A673 (cell line): Measurements from ENCODE around the gene STYXL1. TPM values are rescaled to one million over a fixed set of nuclear protein-coding genes. Genes with fewer than 3 reads are reported as not detected.
"Not testable (repeated sequence)": the region's sequence is repeated elsewhere in the genome, so short reads cannot be mapped to it uniquely, and the experiment has no call there.

Experiments used
- BruUV-seq: library from RNA; stranded (reverse); fragments of 400-500 nt; replicated peaks from 2 replicates; lab custom pipeline; 2021; lab: Mats Ljungman, UMichigan
- CTCF ChIA-PET: fragments of 300-600 bp; sonication (Branson Sonifier 250); formaldehyde crosslinking; loops from one replicate; lab custom pipeline; 2022; ENCODE audit warnings: antibody characterized with exemption; lab: Charles Lee
- POLR2A ChIA-PET: fragments of 300-600 bp; sonication (Branson Sonifier 250); formaldehyde crosslinking; loops from one replicate; lab custom pipeline; 2022; ENCODE audit warnings: antibody characterized with exemption; ENCODE audit not compliant: low non-redundant PET; lab: Charles Lee
- DNase-seq: peaks from one replicate; pipeline ENCODE4 v3.0.0-alpha.2; 2015; ENCODE audit warnings: low spot score
- H3K27ac ChIP-seq: fragments of 200-600 bp; sonication (generic); 2 replicates; pipeline ENCODE4 v1.5.1; 2016; ENCODE audit warnings: mixed run types, low read depth, mild to moderate bottlenecking, mixed read lengths, antibody characterized with exemption, low read length; ENCODE audit not compliant: poor library complexity, severe bottlenecking
- H3K27me3 ChIP-seq: fragments of 200-600 bp; sonication (generic); replicated peaks from 2 replicates; pipeline ENCODE4 v1.6.1; 2017; ENCODE audit warnings: mixed run types, low read depth, mild to moderate bottlenecking, mixed read lengths, antibody characterized with exemption, low read length; ENCODE audit not compliant: insufficient read depth, poor library complexity
- H3K36me3 ChIP-seq: fragments of 200-600 bp; sonication (generic); 2 replicates; pipeline ENCODE4 v1.6.1; 2016; ENCODE audit warnings: mixed run types, mild to moderate bottlenecking, mixed read lengths, antibody characterized with exemption, low read length; ENCODE audit not compliant: insufficient read depth, poor library complexity, severe bottlenecking
- H3K4me1 ChIP-seq: fragments of 200-600 bp; sonication (generic); 2 replicates; pipeline ENCODE4 v1.6.1; 2017; ENCODE audit warnings: mixed run types, mild to moderate bottlenecking, mixed read lengths, antibody characterized with exemption, low read length; ENCODE audit not compliant: insufficient read depth, poor library complexity, severe bottlenecking
- H3K4me3 ChIP-seq: fragments of 200-600 bp; sonication (generic); 2 replicates; pipeline ENCODE4 v1.5.1; 2016; ENCODE audit warnings: low read depth, mixed run types, mild to moderate bottlenecking, mixed read lengths, low read length; ENCODE audit not compliant: poor library complexity, severe bottlenecking
- H3K9me3 ChIP-seq: fragments of 200-600 bp; sonication (generic); 2 replicates; pipeline ENCODE4 v1.6.1; 2016; ENCODE audit warnings: mixed run types, low read depth, mild to moderate bottlenecking, mixed read lengths, antibody characterized with exemption, low read length; ENCODE audit not compliant: poor library complexity, severe bottlenecking
- CTCF ChIP-seq: fragments of 300-800, 200-600 bp; sonication (generic); conservative IDR thresholded peaks from 2 replicates; pipeline ENCODE4 v1.5.1; 2017; ENCODE audit warnings: low read depth, mild to moderate bottlenecking, antibody characterized with exemption, low read length, moderate library complexity, mixed read lengths
- EZH2 ChIP-seq: fragments of 200-600 bp; sonication (generic); IDR thresholded peaks from 2 replicates; pipeline ENCODE4 v1.6.1; 2017; ENCODE audit warnings: borderline replicate concordance, low read depth, mild to moderate bottlenecking, mixed read lengths, antibody characterized with exemption, low read length; ENCODE audit not compliant: poor library complexity, severe bottlenecking
- intact Hi-C: fragments of 100-400 bp; cut with micrococcal nuclease; formaldehyde crosslinking; loops from one replicate; pipeline ENCODE4 v1.10.0; 2022; ENCODE audit not compliant: unreplicated experiment
- total RNA-seq: library from RNA; stranded (reverse); gene quantifications from 2 replicates; pipeline ENCODE4 v1.2.3, GENCODE V29; 2021

Gene STYXL1
- total RNA-seq, 1 experiment from 2014 or later, result 36.3 TPM

- H3K27me3 ChIP-seq, result no peaks in the 10 kb centered on the region
- DNase-seq, result no peak
- no peak for TF ChIP-seq EZH2
- H3K9me3 ChIP-seq, result no peaks in the 10 kb centered on the region
- H3K4me1 ChIP-seq, result no peaks in the 10 kb centered on the region
- peaks cover 84% of the 10 kb centered on the region for H3K36me3 ChIP-seq
- H3K4me3 ChIP-seq, result no peak overlapping the region
- BruUV-seq, result no TSS peak
- ChIA-PET POLR2A (no interaction called here), CTCF (no interaction called here)
- intact Hi-C loops, result no loop called here
- no peak overlapping the region for H3K27ac ChIP-seq
These were observed 8.4 kb upstream of the STYXL1 start for GRCh38 chr7:76056241-76056640.

GRCh38 chr7:76054123-76055120, 6.6 kb upstream of the STYXL1 start:
- no peak overlapping the region for H3K27ac ChIP-seq
- CTCF ChIA-PET, result no interaction called here

GRCh38 chr7:76053461-76053860, 5.7 kb upstream of the STYXL1 start:
- H3K36me3 ChIP-seq, result peaks cover 56% of the 10 kb centered on the region
- CTCF ChIA-PET, result no interaction called here
- intact Hi-C loops, result no loop called here

More at GRCh38 chr7:76054123-76055120, 6.6 kb upstream of the STYXL1 start:
- peaks cover 66% of the 10 kb centered on the region for H3K36me3 ChIP-seq
- POLR2A ChIA-PET, result no interaction called here
- no peaks in the 10 kb centered on the region for H3K27me3 ChIP-seq
- H3K9me3 ChIP-seq, result no peaks in the 10 kb centered on the region
- H3K4me1 ChIP-seq, result peaks cover under 1% of the 10 kb centered on the region
- intact Hi-C loops, result no loop called here
- DNase-seq, result no peak
- TF ChIP-seq EZH2 (no peak), CTCF (no peak)
- no peak overlapping the region for H3K4me3 ChIP-seq
- no TSS peak for BruUV-seq

GRCh38 chr7:76052681-76053080, 4.9 kb upstream of the STYXL1 start:
- H3K36me3 ChIP-seq, result peaks cover 48% of the 10 kb centered on the region
- H3K4me3 ChIP-seq, H3K4me1 ChIP-seq, intact Hi-C loops, POLR2A ChIA-PET, H3K9me3 ChIP-seq, H3K27me3 ChIP-seq, CTCF ChIA-PET, BruUV-seq, DNase-seq, H3K27ac ChIP-seq: not testable (repeated sequence)

More at GRCh38 chr7:76053461-76053860, 5.7 kb upstream of the STYXL1 start:
- DNase-seq, result no peak
- TF ChIP-seq CTCF, result no peak
- no peak for TF ChIP-seq EZH2
- Histone ChIP-seq H3K4me3 (no peak overlapping the region), H3K27ac (no peak overlapping the region), H3K27me3 (no peaks in the 10 kb centered on the region), H3K4me1 (peaks cover 6% of the 10 kb centered on the region), H3K9me3 (no peaks in the 10 kb centered on the region)
- POLR2A ChIA-PET, result no interaction called here
- BruUV-seq, result no TSS peak
